SK-MEL-5 (cell line): ENCODE results near the gene TAF1C. TPM values are rescaled to one million over a fixed set of nuclear protein-coding genes. Genes with fewer than 3 reads are reported as not detected.

Experiments
- DNase-seq: peaks from one replicate; pipeline ENCODE4 v3.0.0-alpha.2; 2016; ENCODE audit warnings: low read depth, low spot score
- in situ Hi-C: cut with HindIII; loops from 2 replicates; pipeline ENCODE4 v1.10.0; 2016; ENCODE audit warnings: low sequenced_read_pairs, high pct_unique_total_duplicates, low pct_unique_long_range_greater_than_20kb
- total RNA-seq: library from RNA; depleted of rRNA; stranded (reverse); fragments of >200 nt; shearing (Covaris generic); gene quantifications from 2 replicates; pipeline ENCODE4 v1.2.3, GENCODE V29; 2014

TAF1C gene
- total RNA-seq, 1 experiment from 2014 or later: 39.7 TPM

GRCh38 chr16:84176192-84177053, 10.4 kb downstream of the TAF1C start:
- in situ Hi-C loops: no loop called here
- no peak for DNase-seq

GRCh38 chr16:84175350-84176081, 11.3 kb downstream of the TAF1C start:
- peak; percentile 81 for DNase-seq
- in situ Hi-C loops: no loop called here

- no peak for DNase-seq
- in situ Hi-C loops: no loop called here
Measured at GRCh38 chr16:84174396-84174795, 12.5 kb downstream of the TAF1C start.

- DNase-seq: no peak
- in situ Hi-C loops: no loop called here
Measured at GRCh38 chr16:84169765-84170310, 17.0 kb downstream of the TAF1C start.

GRCh38 chr16:84166796-84167695, 19.8 kb downstream of the TAF1C start:
- DNase-seq: no peak
- in situ Hi-C loops: no loop called here

- in situ Hi-C loops: no loop called here
- DNase-seq: no peak
Measured at GRCh38 chr16:84165746-84166145, 21.1 kb downstream of the TAF1C start.

- DNase-seq: no peak
- in situ Hi-C loops: no loop called here
Measured at GRCh38 chr16:84161801-84162200, 25.1 kb downstream of the TAF1C start.

- in situ Hi-C loops: no loop called here
- no peak for DNase-seq
Measured at GRCh38 chr16:84161037-84161436, 25.8 kb downstream of the TAF1C start.

- DNase-seq: no peak
- in situ Hi-C loops: no loop called here
Measured at GRCh38 chr16:84159800-84160199, 27.1 kb downstream of the TAF1C start.

- no peak for DNase-seq
- in situ Hi-C loops: no loop called here
Measured at GRCh38 chr16:84159007-84159406, 27.9 kb downstream of the TAF1C start.

GRCh38 chr16:84156342-84156784, 30.5 kb downstream of the TAF1C start:
- in situ Hi-C loops: no loop called here
- no peak for DNase-seq

GRCh38 chr16:84155771-84156170, 31.1 kb downstream of the TAF1C start:
- DNase-seq: no peak
- in situ Hi-C loops: no loop called here

GRCh38 chr16:84155226-84155625, 31.6 kb downstream of the TAF1C start:
- in situ Hi-C loops: no loop called here
- DNase-seq: no peak

- in situ Hi-C loops: no loop called here
- no peak for DNase-seq
Measured at GRCh38 chr16:84153660-84154214, 33.1 kb downstream of the TAF1C start.

GRCh38 chr16:84150926-84151325, 35.9 kb downstream of the TAF1C start:
- peak; percentile 36 for DNase-seq
- in situ Hi-C loops: no loop called here

GRCh38 chr16:84144859-84145639, 41.8 kb downstream of the TAF1C start, which contains the start of the genes DNAAF1 and HSDL1:
Gene DNAAF1, plus strand, starts transcription at chr16:84145308. Its CDS starts 133 bp downstream, at chr16:84145441.
Gene HSDL1, minus strand, starts transcription at chr16:84145177. Its CDS starts 13,856 bp downstream, at chr16:84131321.
- peak; percentile 76 for DNase-seq
- in situ Hi-C loops: no loop called here
